Epithelial cell of prostate (primary cell): ENCODE measurements around the gene HOXC11.

Experiments used
- DNase-seq: peaks from one replicate; pipeline ENCODE4 v3.0.0-alpha.2; 2011; ENCODE audit warnings: low read depth, low spot score
- H3K27ac ChIP-seq: fragments of 450-650 bp; 2 replicates; pipeline ENCODE4 v1.5.1; 2017; ENCODE audit warnings: mild to moderate bottlenecking

The HOXC11 gene

DNA sequence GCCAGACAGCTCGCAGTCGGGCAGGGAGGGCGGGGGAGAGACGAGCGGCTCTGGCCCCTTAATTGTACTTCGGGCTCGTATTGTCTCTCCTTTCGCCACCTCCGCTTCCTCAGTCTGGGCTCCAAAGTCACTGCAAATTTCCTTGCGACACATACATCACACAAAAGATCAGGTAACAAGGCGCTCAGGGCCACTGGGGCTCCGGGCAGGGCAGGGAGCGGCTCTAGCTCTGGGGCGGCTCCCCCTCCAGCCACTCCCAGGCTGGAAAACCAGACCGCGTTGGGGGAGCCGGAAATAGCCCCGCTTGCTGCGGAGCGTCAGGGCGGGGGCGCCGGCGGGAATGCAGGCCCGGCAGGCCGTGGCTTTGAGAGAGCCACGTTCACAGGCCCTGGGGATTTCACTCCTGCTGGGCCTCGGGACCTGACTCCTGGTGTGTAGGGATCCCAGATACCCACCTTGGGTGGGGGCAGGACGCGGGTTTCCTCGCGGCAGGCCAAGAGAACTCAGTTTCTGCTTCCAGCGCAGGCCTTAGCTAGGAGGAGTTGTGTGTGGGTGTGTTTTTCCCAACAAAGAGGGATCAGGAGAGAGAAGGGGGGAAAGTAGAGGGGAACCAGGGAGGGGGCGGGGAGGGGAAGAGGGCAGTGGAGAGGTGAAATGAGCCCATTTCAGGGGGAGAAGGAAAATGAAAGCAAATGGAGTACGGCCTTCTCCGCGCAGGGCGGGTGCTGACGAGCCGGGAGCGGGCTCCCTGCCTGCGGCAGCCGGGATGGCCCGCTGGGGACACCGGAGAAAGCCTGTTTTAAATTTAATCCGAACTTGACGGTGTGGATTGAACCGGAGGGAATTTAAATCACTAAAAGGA lies 22.7 kb downstream of the HOXC11 start:
- H3K27ac ChIP-seq = no peak overlapping the region

DNA sequence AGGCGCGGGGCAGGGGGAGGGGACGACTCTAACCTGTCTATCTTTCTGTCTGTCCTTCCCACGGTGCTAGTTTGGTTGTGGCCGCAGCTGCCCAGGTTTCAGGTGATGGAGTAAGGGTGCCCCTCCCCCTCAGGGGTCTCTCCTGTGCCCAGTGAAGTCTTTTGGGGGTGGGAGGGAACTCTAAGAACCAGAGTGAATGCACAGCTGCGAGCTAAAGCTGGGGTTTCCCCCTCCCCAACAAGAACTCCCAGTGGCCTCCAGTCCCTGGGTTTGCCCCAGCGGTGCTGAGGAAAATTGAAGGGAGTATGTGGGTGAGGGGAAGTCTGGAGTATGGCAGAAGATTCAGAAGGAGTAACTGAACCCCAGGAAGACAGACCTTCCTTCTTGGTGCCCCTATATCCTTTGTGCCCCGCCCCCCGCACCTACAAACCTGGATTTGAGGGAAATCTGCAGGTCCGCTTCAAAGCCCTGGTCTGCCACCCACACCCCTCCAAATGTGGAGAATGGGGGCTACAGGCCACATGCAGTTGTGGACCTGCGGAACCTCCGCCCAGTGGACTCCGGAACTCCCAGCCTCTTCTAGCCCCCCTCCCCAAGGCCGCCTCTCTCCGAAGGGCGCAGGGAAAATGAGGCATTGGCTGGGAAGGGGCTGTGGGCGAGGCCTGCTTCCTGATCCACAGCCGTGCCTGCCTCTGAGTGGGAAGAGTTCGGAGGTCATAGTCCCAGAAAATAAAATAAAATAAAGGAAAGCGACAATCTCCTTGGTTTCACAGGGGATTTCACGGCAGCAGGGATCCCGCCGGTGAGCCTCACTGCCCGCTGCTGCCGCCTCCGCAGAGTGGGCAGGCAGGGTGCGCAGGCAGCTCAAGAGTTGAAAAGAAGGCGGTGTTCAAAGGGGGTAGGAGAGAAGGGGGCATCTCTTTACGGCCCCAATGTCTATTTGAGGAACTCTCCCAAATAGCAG lies 23.6 kb downstream of the HOXC11 start:
- no peak for DNase-seq
- no peak overlapping the region for H3K27ac ChIP-seq

More for the DNA sequence above, 22.7 kb downstream of the HOXC11 start:
- DNase-seq = no peak

- no peak overlapping the region for H3K27ac ChIP-seq
- DNase-seq = no peak
Measured at GRCh38 chr12:53997204-53998109, 24.5 kb downstream of the HOXC11 start.

- DNase-seq = no peak
- H3K27ac ChIP-seq = no peak overlapping the region
Measured at GRCh38 chr12:53998110-53998899, 25.4 kb downstream of the HOXC11 start.

GRCh38 chr12:53998900-53999236 lies 25.9 kb downstream of the HOXC11 start:
- no peak for DNase-seq
- H3K27ac ChIP-seq = no peak overlapping the region

DNA sequence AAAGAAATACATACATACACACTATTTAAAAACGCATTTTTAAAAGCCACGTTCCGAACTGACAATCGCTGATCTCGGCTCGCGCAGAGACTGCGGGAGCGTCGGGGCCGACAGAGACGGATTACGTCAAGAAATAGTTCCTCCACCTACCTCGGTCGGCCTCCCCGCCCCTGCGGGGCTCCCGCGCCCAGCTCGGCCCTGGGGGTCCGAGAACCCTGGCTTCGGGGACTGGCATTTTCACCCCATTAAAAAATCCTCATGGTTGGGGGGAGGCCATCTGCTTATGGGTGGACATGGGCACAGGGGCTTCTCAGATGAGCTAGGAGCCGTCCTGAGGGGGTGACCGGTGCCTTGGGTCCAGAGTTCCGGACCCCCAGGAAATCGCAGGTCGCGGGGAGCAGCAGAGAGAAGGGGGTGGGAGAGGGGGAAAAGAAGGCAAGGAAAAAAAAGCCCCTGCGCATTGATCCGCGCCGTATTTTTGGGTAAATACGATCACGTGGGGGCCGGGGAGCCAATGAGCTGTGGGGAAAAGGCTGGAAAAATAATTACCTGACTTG lies 26.7 kb downstream of the HOXC11 start:
- no peak for DNase-seq
- H3K27ac ChIP-seq = no peak overlapping the region

- no peak for DNase-seq
- no peak within 1 kb of the TSS for H3K27ac ChIP-seq
Measured at GRCh38 chr12:54000116-54001114, 27.5 kb downstream of the HOXC11 start, which contains the start of gene HOXC9. Gene HOXC9 (plus strand): TSS chr12:54000161. CDS start chr12:54000189, 28 bp downstream.

- H3K27ac ChIP-seq = no peak overlapping the region
- no peak for DNase-seq
Measured at GRCh38 chr12:54001283-54002187, 28.6 kb downstream of the HOXC11 start.

GRCh38 chr12:54002278-54002914 lies 29.5 kb downstream of the HOXC11 start:
- DNase-seq = no peak
- H3K27ac ChIP-seq = no peak overlapping the region

DNA sequence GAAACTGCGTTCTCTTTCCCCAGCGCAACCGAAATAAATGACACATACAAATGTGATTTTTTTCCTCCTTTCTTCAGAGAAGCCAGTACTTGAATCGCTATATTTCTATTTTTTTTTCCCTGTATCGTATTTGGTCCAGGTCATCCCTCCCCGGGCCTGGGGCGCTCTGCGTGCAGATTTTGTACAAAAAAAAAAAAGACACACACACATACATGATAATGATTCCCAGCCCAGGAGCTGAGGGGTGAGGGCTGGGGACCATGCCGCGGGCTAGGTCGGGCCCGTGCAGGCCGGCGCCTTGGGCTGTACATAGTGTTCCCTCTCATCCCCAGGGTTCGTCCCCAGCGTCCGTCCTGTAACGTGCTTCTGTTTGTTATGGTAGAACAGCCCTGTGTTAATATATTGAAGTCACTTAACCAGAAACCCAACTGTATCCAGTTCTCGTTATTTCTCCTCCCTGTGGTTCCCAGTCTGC lies 30.0 kb downstream of the HOXC11 start:
- DNase-seq = no peak
- no peak overlapping the region for H3K27ac ChIP-seq

- no peak for DNase-seq
- no peak overlapping the region for H3K27ac ChIP-seq
Measured at GRCh38 chr12:54003625-54004024, 30.7 kb downstream of the HOXC11 start.

DNA sequence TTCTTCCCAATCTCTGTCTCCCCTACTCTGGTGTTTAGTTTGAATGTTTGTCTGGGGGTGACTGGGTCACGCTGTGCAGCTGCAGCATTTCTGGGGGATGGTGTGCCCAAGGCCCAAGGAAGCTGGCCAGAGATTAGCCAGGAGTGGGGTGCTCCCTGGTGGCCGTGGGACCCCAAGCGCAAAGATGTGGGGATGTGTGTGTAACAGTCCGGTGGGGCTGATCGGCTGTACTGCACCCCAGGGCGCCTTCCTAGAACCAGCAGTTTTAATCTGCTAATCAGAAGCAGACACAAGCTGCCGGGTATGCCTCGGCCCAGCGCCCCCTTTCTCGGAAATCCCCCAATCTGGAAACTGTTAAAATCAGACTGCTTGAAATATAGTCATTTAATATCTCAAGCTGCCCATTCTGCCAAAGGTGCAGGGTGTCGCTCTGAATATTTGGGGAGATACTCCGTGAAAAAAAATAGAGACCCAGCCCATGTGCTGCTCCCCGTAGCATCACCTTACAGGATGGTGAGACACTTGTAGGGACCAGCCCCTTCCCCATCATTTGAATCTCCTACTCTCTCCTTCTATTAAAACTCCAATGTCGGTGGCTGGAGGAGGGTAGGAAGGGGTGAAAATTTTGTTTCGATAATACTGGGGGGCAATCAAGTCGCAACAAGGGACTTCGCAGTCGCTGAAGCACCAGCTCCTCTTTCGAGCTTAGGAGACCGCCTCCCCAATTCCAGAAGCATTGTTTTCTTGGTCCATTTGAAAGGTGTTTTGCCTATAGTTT lies 31.3 kb downstream of the HOXC11 start:
- DNase-seq = no peak
- H3K27ac ChIP-seq = no peak overlapping the region

DNA sequence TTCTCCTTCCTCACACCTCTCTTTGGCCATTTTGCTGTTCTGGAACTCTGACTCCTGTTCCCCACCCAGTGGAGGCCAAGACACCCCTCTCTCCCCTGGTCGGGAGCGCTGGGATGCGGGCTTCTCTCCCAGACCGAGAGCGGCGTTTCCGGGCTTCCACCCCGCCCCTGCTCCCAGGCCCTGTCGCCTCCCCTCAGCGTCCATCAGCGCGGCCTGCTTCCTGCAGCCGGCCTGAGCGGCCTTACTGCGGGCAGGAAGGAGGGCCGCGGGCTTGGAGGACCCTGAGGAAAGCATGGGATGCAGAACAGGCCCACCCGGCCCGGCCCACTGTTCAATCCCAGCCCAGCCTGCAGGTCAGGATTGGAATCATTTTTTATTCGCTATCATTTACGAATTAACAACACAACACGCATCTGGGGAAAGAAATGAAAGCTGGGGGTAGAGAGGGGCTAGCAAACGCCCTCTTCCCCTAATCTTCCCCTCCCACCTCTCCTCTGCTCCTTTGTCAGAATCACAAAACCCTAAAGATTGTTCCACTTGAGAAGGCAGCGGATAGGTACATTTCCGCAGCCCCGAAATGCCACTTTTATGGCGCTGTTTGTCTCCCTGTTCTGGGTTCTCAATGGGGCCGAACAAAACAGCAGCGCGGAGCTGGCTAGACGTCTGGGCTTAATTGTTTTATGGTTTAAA lies 32.1 kb downstream of the HOXC11 start:
- DNase-seq = no peak
- no peak overlapping the region for H3K27ac ChIP-seq

- no peak for DNase-seq
- no peak overlapping the region for H3K27ac ChIP-seq
Measured at GRCh38 chr12:54005531-54005852, 32.6 kb downstream of the HOXC11 start.
